KMS-11 (cell line): ENCODE measurements around the gene NT5DC4.

Experiments
- H2AFZ ChIP-seq: fragments of 200-600 bp; sonication (generic); 2 replicates; pipeline ENCODE4 v1.6.1; 2016; ENCODE audit warnings: antibody characterized with exemption, mixed run types, low read depth
- H3K27ac ChIP-seq: fragments of 200-600 bp; sonication (generic); 2 replicates; pipeline ENCODE4 v1.6.1; 2016; ENCODE audit warnings: mild to moderate bottlenecking, mixed run types
- H3K27me3 ChIP-seq: fragments of 200-600 bp; sonication (generic); 2 replicates; pipeline ENCODE4 v1.6.1; 2017; ENCODE audit warnings: mild to moderate bottlenecking, low read depth, mixed run types, moderate library complexity; ENCODE audit not compliant: insufficient read depth
- H3K36me3 ChIP-seq: fragments of 200-600 bp; sonication (generic); 2 replicates; pipeline ENCODE4 v1.6.1; 2017; ENCODE audit warnings: mild to moderate bottlenecking, mixed run types; ENCODE audit not compliant: insufficient read depth
- H3K4me1 ChIP-seq: fragments of 200-600 bp; sonication (generic); 2 replicates; pipeline ENCODE4 v1.6.1; 2016; ENCODE audit warnings: mild to moderate bottlenecking, low read depth, mixed run types; ENCODE audit not compliant: poor library complexity, severe bottlenecking
- H3K4me2 ChIP-seq: fragments of 200-600 bp; sonication (generic); 2 replicates; pipeline ENCODE4 v1.7.0; 2016; ENCODE audit warnings: mild to moderate bottlenecking, mixed run types
- H3K4me3 ChIP-seq: fragments of 200-600 bp; sonication (generic); IDR thresholded peaks from 2 replicates; pipeline ENCODE4 v1.6.1; 2017; ENCODE audit warnings: low read depth, low read length, mixed read lengths; ENCODE audit not compliant: insufficient read depth
- H3K79me2 ChIP-seq: fragments of 200-600 bp; sonication (generic); 2 replicates; pipeline ENCODE4 v1.6.1; 2016; ENCODE audit warnings: low read depth, mixed run types; ENCODE audit not compliant: insufficient read depth
- H3K9ac ChIP-seq: fragments of 200-600 bp; sonication (generic); 2 replicates; pipeline ENCODE4 v1.6.1; 2016; ENCODE audit warnings: mild to moderate bottlenecking, mixed run types
- H4K20me1 ChIP-seq: fragments of 200-600 bp; sonication (generic); 2 replicates; pipeline ENCODE4 v1.6.1; 2016; ENCODE audit warnings: mild to moderate bottlenecking, mixed run types; ENCODE audit not compliant: insufficient read depth
- CTCF ChIP-seq: fragments of 200-600 bp; sonication (generic); conservative IDR thresholded peaks from 2 replicates; pipeline ENCODE4 v1.6.1; 2017; ENCODE audit warnings: low read depth, mild to moderate bottlenecking, antibody characterized with exemption, low read length, moderate library complexity, mixed read lengths

Gene NT5DC4

GRCh38 chr2:112725545-112726457 is 5.0 kb downstream of the NT5DC4 start:
- H4K20me1 ChIP-seq: no peaks in the 10 kb centered on the region
- no peaks in the 10 kb centered on the region for H3K79me2 ChIP-seq
- no peaks in the 10 kb centered on the region for H3K4me1 ChIP-seq
- H3K36me3 ChIP-seq: no peaks in the 10 kb centered on the region
- no peak for TF ChIP-seq CTCF
- no peak overlapping the region for H3K4me3 ChIP-seq
- H3K9ac ChIP-seq: no peak overlapping the region
- H3K27me3 ChIP-seq: no peaks in the 10 kb centered on the region
- no peak overlapping the region; the same call in 1 of the 2 replicates for H2AFZ ChIP-seq
- H3K27ac ChIP-seq: no peak overlapping the region
- H3K4me2 ChIP-seq: no peak overlapping the region

- Histone ChIP-seq H3K4me2 (no peak overlapping the region), H2AFZ (peak overlapping the region; percentile 59)
Observed at GRCh38 chr2:112726487-112727190, 5.8 kb downstream of the NT5DC4 start.

GRCh38 chr2:112727276-112728028 is 6.6 kb downstream of the NT5DC4 start:
- Histone ChIP-seq H2AFZ (no peak overlapping the region), H3K27ac (no peak overlapping the region), H3K4me1 (no peaks in the 10 kb centered on the region), H3K9ac (no peak overlapping the region), H3K4me2 (no peak overlapping the region), H3K27me3 (no peaks in the 10 kb centered on the region), H3K4me3 (no peak overlapping the region), H3K36me3 (no peaks in the 10 kb centered on the region), H3K79me2 (no peaks in the 10 kb centered on the region), H4K20me1 (no peaks in the 10 kb centered on the region)
- TF ChIP-seq CTCF: no peak

More at GRCh38 chr2:112726487-112727190, 5.8 kb downstream of the NT5DC4 start:
- Histone ChIP-seq H3K27me3 (no peaks in the 10 kb centered on the region), H3K9ac (no peak overlapping the region), H3K27ac (no peak overlapping the region), H3K4me1 (no peaks in the 10 kb centered on the region), H4K20me1 (no peaks in the 10 kb centered on the region), H3K79me2 (no peaks in the 10 kb centered on the region), H3K4me3 (no peak overlapping the region), H3K36me3 (no peaks in the 10 kb centered on the region)
- peak; percentile 86 for TF ChIP-seq CTCF

GRCh38 chr2:112728029-112728362 is 7.2 kb downstream of the NT5DC4 start:
- Histone ChIP-seq H3K4me2 (no peak overlapping the region), H3K27ac (no peak overlapping the region), H3K36me3 (no peaks in the 10 kb centered on the region), H3K4me1 (no peaks in the 10 kb centered on the region), H3K4me3 (no peak overlapping the region), H3K79me2 (no peaks in the 10 kb centered on the region), H2AFZ (no peak overlapping the region), H4K20me1 (no peaks in the 10 kb centered on the region), H3K27me3 (no peaks in the 10 kb centered on the region), H3K9ac (no peak overlapping the region)
- TF ChIP-seq CTCF: no peak
